Karpas-422 (cell line): ENCODE measurements around the gene SLC1A1. TPM values are rescaled to one million over a fixed set of nuclear protein-coding genes. Genes with fewer than 3 reads are reported as not detected.

Experiments used
- DNase-seq: peaks from one replicate; pipeline ENCODE4 v3.0.0-alpha.2; 2015
- H2AFZ ChIP-seq: fragments of 200-600 bp; sonication (generic); 2 replicates; pipeline ENCODE4 v1.6.1; 2014; ENCODE audit warnings: antibody characterized with exemption, low read length, mixed read lengths
- H3K27ac ChIP-seq: fragments of 200-600 bp; sonication (generic); 2 replicates; pipeline ENCODE4 v1.5.1; 2014; ENCODE audit warnings: mild to moderate bottlenecking, low read length, moderate library complexity
- H3K27me3 ChIP-seq: fragments of 200-600 bp; sonication (generic); 2 replicates; pipeline ENCODE4 v1.6.1; 2014; ENCODE audit warnings: low read length, mixed read lengths
- H3K36me3 ChIP-seq: fragments of 200-600 bp; sonication (generic); 2 replicates; pipeline ENCODE4 v1.6.1; 2014; ENCODE audit warnings: low read length, mixed read lengths; ENCODE audit not compliant: insufficient read depth
- H3K4me1 ChIP-seq: fragments of 200-600 bp; sonication (generic); 2 replicates; pipeline ENCODE4 v1.6.1; 2014; ENCODE audit warnings: mild to moderate bottlenecking, low read length, mixed read lengths
- H3K4me2 ChIP-seq: fragments of 200-600 bp; sonication (generic); 2 replicates; pipeline ENCODE4 v1.6.1; 2014; ENCODE audit warnings: low read length, low read depth, mild to moderate bottlenecking; ENCODE audit not compliant: poor library complexity, severe bottlenecking
- H3K4me3 ChIP-seq: fragments of 200-600 bp; sonication (generic); 2 replicates; pipeline ENCODE4 v1.5.1; 2014; ENCODE audit warnings: mild to moderate bottlenecking, antibody characterized with exemption, low read length, mixed read lengths
- H3K79me2 ChIP-seq: fragments of 200-600 bp; sonication (generic); 2 replicates; pipeline ENCODE4 v1.6.1; 2014; ENCODE audit warnings: mild to moderate bottlenecking, low read length, mixed read lengths
- H3K9ac ChIP-seq: fragments of 200-600 bp; sonication (generic); 2 replicates; pipeline ENCODE4 v1.6.0; 2014; ENCODE audit warnings: low read length
- H3K9me2 ChIP-seq: fragments of 200-600 bp; sonication (generic), shearing (Covaris generic); replicated peaks from 2 replicates; pipeline ENCODE4 v1.6.0; 2014; ENCODE audit warnings: mild to moderate bottlenecking, low read length, moderate library complexity; ENCODE audit not compliant: insufficient read depth
- H3K9me3 ChIP-seq: fragments of 300-700, 200-600 bp; sonication (generic); 2 replicates; pipeline ENCODE4 v1.6.1; 2014; ENCODE audit warnings: low read length, mixed read lengths
- H4K20me1 ChIP-seq: fragments of 200-600 bp; sonication (generic); 2 replicates; pipeline ENCODE4 v1.6.1; 2014; ENCODE audit warnings: mild to moderate bottlenecking, antibody characterized with exemption, low read length, low read depth; ENCODE audit not compliant: insufficient read depth
- total RNA-seq: library from RNA; depleted of rRNA; stranded (reverse); fragments of >200 nt; shearing (Covaris generic); gene quantifications from 2 replicates; pipeline ENCODE4 v1.2.3, GENCODE V29; 2014; ENCODE audit warnings: low replicate concordance

SLC1A1 gene
- total RNA-seq, 1 experiment from 2014 or later, result not detected

- Histone ChIP-seq H3K9me3 (no peaks in the 10 kb centered on the region), H3K36me3 (no peaks in the 10 kb centered on the region), H3K4me2 (no peak overlapping the region), H3K79me2 (no peaks in the 10 kb centered on the region), H3K9me2 (no peaks in the 10 kb centered on the region), H3K9ac (no peak overlapping the region), H3K4me3 (no peak overlapping the region), H4K20me1 (no peaks in the 10 kb centered on the region), H3K4me1 (no peaks in the 10 kb centered on the region), H3K27me3 (no peaks in the 10 kb centered on the region), H3K27ac (no peak overlapping the region), H2AFZ (no peak overlapping the region)
- DNase-seq, result no peak
Measured at GRCh38 chr9:4591123-4591500, 100.8 kb downstream of the SLC1A1 start.

DNA sequence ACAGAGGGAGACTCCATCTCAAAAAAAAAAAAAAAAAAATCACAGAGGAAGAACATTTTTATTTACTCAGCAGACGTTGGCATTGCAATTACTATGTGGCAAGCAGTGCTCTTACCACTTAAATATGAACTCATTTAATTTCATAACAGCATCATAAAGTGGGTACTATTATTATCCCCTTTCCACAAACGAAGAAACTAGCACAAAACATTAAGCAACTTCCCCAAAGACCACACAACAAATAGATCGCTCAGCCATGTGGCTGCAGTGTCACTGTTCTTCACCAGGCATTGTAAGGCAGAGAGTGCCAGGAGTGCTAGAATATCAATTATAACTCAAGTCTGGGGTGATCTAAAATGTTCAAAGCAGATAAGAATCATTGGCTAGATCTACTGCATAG, 102.0 kb downstream of the SLC1A1 start:
- Histone ChIP-seq H4K20me1 (no peaks in the 10 kb centered on the region), H3K9me2 (no peaks in the 10 kb centered on the region), H3K4me3 (no peak overlapping the region), H3K27ac (no peak overlapping the region), H3K9me3 (no peaks in the 10 kb centered on the region), H3K36me3 (no peaks in the 10 kb centered on the region), H3K79me2 (no peaks in the 10 kb centered on the region), H3K4me2 (no peak overlapping the region), H2AFZ (no peak overlapping the region), H3K4me1 (no peaks in the 10 kb centered on the region), H3K9ac (no peak overlapping the region), H3K27me3 (no peaks in the 10 kb centered on the region)
- DNase-seq, result no peak

GRCh38 chr9:4592886-4593285, 102.6 kb downstream of the SLC1A1 start:
- H3K9me3 ChIP-seq, result no peaks in the 10 kb centered on the region
- no peak overlapping the region for H3K9ac ChIP-seq
- H2AFZ ChIP-seq, result no peak overlapping the region
- no peak for DNase-seq
- H3K27ac ChIP-seq, result no peak overlapping the region
- H3K79me2 ChIP-seq, result no peaks in the 10 kb centered on the region
- H3K9me2 ChIP-seq, result no peaks in the 10 kb centered on the region
- H3K4me2 ChIP-seq, result no peak overlapping the region
- no peak overlapping the region for H3K4me3 ChIP-seq
- no peaks in the 10 kb centered on the region for H3K27me3 ChIP-seq
- H3K4me1 ChIP-seq, result no peaks in the 10 kb centered on the region
- no peaks in the 10 kb centered on the region for H4K20me1 ChIP-seq
- H3K36me3 ChIP-seq, result no peaks in the 10 kb centered on the region

DNA sequence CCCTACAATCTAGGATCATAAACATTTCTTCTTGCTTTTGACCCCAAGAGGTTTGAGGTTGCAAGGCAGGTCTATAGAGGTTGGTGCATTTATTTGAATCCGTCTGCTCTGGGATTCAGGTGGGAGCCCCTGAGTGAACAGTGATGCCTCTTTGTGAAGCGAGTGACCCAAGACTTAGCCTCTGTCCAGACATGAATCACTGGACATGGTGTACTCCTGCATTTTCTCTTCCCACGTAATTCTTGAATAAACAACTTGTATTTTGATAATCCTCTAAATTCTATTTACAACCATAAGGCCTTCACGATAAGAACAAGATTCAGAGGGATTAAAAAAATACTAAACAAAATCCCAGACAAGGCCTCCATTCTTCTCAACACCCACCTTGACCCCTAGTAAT, 104.3 kb downstream of the SLC1A1 start:
- Histone ChIP-seq H3K27me3 (no peaks in the 10 kb centered on the region), H3K36me3 (no peaks in the 10 kb centered on the region), H3K4me3 (no peak overlapping the region), H2AFZ (no peak overlapping the region), H3K9ac (no peak overlapping the region), H3K9me2 (no peaks in the 10 kb centered on the region), H3K4me2 (no peak overlapping the region), H4K20me1 (no peaks in the 10 kb centered on the region), H3K4me1 (no peaks in the 10 kb centered on the region), H3K27ac (no peak overlapping the region), H3K9me3 (no peaks in the 10 kb centered on the region), H3K79me2 (no peaks in the 10 kb centered on the region)
- no peak for DNase-seq

- Histone ChIP-seq H3K79me2 (no peaks in the 10 kb centered on the region), H3K9me2 (no peaks in the 10 kb centered on the region), H4K20me1 (no peaks in the 10 kb centered on the region), H3K27ac (no peak overlapping the region), H3K9me3 (no peaks in the 10 kb centered on the region), H3K4me1 (no peaks in the 10 kb centered on the region), H2AFZ (no peak overlapping the region), H3K4me2 (no peak overlapping the region), H3K4me3 (no peak overlapping the region), H3K9ac (no peak overlapping the region), H3K27me3 (no peaks in the 10 kb centered on the region), H3K36me3 (no peaks in the 10 kb centered on the region)
- no peak for DNase-seq
Measured at GRCh38 chr9:4594994-4595393, 104.7 kb downstream of the SLC1A1 start.

DNA sequence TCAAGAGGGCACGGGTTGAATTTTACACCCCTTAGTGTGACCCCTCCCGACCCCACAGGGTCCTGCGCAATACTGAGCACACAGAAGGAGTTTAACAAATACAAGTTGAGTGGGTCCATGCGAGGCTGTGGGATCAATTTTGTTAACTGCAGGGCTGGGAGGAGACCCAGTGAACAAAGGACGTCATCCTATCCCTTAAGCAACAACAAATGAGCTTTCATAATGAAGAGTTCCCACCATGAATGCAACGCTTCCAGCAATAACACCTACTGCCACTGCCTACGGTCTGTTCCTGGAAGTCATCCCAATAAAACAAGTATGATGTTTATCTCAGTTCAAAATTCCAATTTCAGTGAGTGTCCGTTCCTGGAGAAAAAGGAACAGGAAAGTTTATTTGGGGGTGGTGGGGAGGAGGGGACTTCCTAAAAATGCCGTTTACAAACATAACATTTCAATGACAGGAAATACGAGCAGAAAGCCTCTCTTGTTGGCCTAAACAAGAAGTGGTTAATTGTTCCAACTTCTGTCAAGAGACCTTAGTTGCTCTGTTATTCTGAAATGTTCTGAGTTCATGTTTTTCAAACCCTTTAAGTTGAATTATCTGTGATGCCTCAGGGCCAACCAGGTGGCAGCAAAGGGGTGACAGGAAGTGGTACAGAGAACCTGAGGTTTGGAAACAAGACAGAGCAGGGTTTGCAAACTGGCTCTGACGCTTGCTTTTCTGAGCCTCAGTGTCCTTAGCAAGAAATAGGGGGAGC, 106.1 kb downstream of the SLC1A1 start:
- H4K20me1 ChIP-seq, result no peaks in the 10 kb centered on the region
- H3K4me2 ChIP-seq, result no peak overlapping the region
- no peak overlapping the region for H2AFZ ChIP-seq
- H3K27ac ChIP-seq, result no peak overlapping the region
- no peak overlapping the region for H3K4me3 ChIP-seq
- no peaks in the 10 kb centered on the region for H3K9me2 ChIP-seq
- H3K36me3 ChIP-seq, result no peaks in the 10 kb centered on the region
- no peaks in the 10 kb centered on the region for H3K9me3 ChIP-seq
- H3K27me3 ChIP-seq, result no peaks in the 10 kb centered on the region
- no peaks in the 10 kb centered on the region for H3K79me2 ChIP-seq
- H3K9ac ChIP-seq, result no peak overlapping the region
- DNase-seq, result no peak
- no peaks in the 10 kb centered on the region for H3K4me1 ChIP-seq

- Histone ChIP-seq H3K79me2 (no peaks in the 10 kb centered on the region), H3K4me2 (no peak overlapping the region), H3K9ac (no peak overlapping the region), H3K27ac (no peak overlapping the region), H4K20me1 (no peaks in the 10 kb centered on the region), H3K9me2 (no peaks in the 10 kb centered on the region), H3K9me3 (no peaks in the 10 kb centered on the region), H3K36me3 (no peaks in the 10 kb centered on the region), H2AFZ (no peak overlapping the region), H3K4me3 (no peak overlapping the region), H3K4me1 (no peaks in the 10 kb centered on the region), H3K27me3 (no peaks in the 10 kb centered on the region)
- DNase-seq, result no peak
Measured at GRCh38 chr9:4600368-4600767, 110.1 kb downstream of the SLC1A1 start.

DNA sequence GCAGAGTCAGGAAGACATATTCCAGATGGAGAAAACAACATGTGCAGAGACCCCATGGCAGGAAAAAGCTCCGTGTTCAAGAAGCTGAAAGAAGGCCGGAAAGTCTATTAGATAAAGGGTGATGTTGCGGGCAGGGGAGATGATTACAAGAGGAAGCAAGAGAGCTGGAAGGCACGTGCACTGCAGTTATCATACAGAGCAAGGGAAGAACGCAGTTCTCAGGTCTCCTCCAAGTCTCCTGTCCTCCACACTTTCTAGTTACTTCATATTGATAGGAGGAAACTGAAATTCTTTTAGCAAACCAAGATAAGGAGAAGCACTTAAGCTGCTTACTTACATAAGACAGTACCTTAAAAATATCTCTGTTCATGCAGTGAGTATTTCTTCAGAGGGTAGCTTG, 113.6 kb downstream of the SLC1A1 start:
- no peaks in the 10 kb centered on the region for H3K36me3 ChIP-seq
- no peak overlapping the region for H3K4me3 ChIP-seq
- H3K9me3 ChIP-seq, result no peaks in the 10 kb centered on the region
- no peak overlapping the region for H3K27ac ChIP-seq
- no peaks in the 10 kb centered on the region for H3K4me1 ChIP-seq
- H4K20me1 ChIP-seq, result no peaks in the 10 kb centered on the region
- DNase-seq, result no peak
- H3K9me2 ChIP-seq, result no peaks in the 10 kb centered on the region
- H3K4me2 ChIP-seq, result no peak overlapping the region
- no peak overlapping the region for H3K9ac ChIP-seq
- no peaks in the 10 kb centered on the region for H3K27me3 ChIP-seq
- H3K79me2 ChIP-seq, result no peaks in the 10 kb centered on the region
- H2AFZ ChIP-seq, result no peak overlapping the region
